Epithelial cell of prostate (primary cell): ENCODE data around the gene KRTAP2-4.
"Not testable (repeated sequence)": the region's sequence is repeated elsewhere in the genome, so short reads cannot be mapped to it uniquely, and the experiment has no call there.

Source experiments
- DNase-seq: peaks from one replicate; pipeline ENCODE4 v3.0.0-alpha.2; 2011; ENCODE audit warnings: low read depth, low spot score
- H3K27ac ChIP-seq: fragments of 450-650 bp; 2 replicates; pipeline ENCODE4 v1.5.1; 2017; ENCODE audit warnings: mild to moderate bottlenecking

KRTAP2-4 gene

GRCh38 chr17:41040783-41041571 is 24.7 kb downstream of the KRTAP2-4 start, which contains the start of gene KRTAP1-1:
KRTAP1-1 (minus strand) TSS chr17:41041450; CDS start chr17:41041397, 53 bp downstream.
- not testable (repeated sequence) for H3K27ac ChIP-seq, DNase-seq

DNA sequence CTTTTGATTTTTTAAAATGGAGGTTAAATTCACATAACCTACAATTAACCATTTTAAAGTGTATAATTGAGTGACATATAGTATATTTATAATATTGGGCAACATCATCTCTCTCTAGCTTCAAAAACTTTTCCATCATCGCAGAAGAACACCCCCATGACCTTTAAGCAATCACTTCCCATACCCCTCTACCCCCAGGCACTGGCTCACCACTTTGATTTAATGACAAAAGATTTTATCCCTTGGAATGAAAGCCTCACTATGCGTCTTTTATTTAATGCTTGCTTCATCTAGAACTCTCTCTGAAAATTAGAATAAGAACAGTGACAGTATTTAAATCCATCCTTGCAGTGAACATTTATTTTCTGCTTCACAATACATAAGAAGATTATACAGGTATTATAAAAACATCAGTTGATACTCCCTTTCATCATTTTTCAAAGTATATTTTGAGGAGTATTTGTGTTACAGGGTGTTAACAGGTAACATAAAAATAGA is 27.8 kb downstream of the KRTAP2-4 start:
- H3K27ac ChIP-seq, result no peak overlapping the region
- DNase-seq, result no peak

GRCh38 chr17:41034346-41034935 is 31.2 kb downstream of the KRTAP2-4 start, which contains the start of gene KRTAP1-3:
KRTAP1-3 (minus strand) TSS chr17:41034874; CDS start chr17:41034821, 53 bp downstream.
- H3K27ac ChIP-seq, DNase-seq: not testable (repeated sequence)

- H3K27ac ChIP-seq, result no peak within 1 kb of the TSS
- DNase-seq, result no peak
Measured at GRCh38 chr17:41029633-41030245, 35.9 kb downstream of the KRTAP2-4 start, which contains the start of gene KRTAP1-4. KRTAP1-4 (minus strand) TSS chr17:41030195; CDS start chr17:41030078, 117 bp downstream.

DNA sequence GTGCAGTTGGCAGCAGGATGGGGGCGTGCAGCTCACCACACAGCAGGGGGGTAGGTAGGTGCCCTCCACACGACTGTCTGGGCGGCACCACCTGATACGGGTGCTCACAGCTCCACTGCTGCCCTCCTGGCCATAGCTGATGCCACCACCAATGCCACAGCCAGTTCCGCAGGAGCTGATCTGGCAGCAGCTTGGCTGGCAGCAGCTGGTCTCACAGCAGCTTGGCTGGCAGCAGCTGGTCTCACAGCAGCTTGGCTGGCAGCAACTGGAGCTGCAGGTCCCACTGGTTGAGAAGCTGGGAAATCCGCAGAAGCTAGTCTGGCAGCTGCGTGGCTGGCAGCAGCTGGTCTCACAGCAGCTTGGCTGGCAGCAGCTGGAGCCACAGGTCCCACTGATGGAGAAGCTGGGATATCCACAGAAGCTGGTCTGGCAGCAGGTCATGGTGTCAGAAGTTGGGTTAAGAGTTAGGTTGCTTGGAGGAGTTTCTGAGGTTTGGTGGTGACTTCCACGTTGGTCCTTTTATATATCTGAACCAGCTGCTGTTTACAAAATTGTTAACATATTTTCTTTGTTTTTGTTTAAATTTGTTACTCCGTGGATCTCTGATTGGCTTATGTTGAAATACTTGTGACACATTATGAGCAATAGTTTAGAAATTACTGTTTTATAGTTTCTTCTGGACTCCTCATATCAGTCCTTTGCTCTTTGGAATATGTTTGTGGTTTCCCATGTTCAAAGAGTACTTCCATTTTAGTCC is 38.8 kb downstream of the KRTAP2-4 start, which contains the start of gene KRTAP1-5:
KRTAP1-5 (minus strand) TSS at position 494 of the 757 bp plus-strand sequence; CDS start at position 441, 53 bp downstream.
- H3K27ac ChIP-seq, result no peak within 1 kb of the TSS
- no peak for DNase-seq

DNA sequence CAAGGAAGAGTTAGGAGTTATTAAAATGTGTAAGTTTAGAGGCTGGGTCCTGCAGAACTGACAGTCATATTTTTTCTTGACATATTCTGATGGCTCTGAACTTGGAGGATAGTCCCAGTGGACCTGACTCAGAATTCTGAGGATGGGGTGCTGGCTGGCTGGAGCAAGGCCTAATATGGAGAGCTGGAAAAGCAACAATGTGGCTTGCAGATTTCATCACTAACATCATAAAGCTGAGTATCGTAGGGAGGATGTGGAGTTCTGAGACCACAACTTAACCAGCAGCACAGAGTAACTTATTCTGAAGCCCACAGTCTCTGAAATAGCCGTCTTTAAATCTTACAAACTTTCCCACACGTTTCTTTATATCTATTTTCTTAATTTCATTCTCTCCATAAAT is 41.0 kb downstream of the KRTAP2-4 start:
- no peak overlapping the region for H3K27ac ChIP-seq
- no peak for DNase-seq

GRCh38 chr17:41020336-41020735 is 45.3 kb downstream of the KRTAP2-4 start:
- no peak for DNase-seq
- H3K27ac ChIP-seq, result no peak overlapping the region

- no peak overlapping the region for H3K27ac ChIP-seq
- DNase-seq, result no peak
Measured at GRCh38 chr17:41019415-41019814, 46.3 kb downstream of the KRTAP2-4 start.

GRCh38 chr17:41018541-41018940 is 47.1 kb downstream of the KRTAP2-4 start:
- no peak for DNase-seq
- H3K27ac ChIP-seq, result no peak overlapping the region

DNA sequence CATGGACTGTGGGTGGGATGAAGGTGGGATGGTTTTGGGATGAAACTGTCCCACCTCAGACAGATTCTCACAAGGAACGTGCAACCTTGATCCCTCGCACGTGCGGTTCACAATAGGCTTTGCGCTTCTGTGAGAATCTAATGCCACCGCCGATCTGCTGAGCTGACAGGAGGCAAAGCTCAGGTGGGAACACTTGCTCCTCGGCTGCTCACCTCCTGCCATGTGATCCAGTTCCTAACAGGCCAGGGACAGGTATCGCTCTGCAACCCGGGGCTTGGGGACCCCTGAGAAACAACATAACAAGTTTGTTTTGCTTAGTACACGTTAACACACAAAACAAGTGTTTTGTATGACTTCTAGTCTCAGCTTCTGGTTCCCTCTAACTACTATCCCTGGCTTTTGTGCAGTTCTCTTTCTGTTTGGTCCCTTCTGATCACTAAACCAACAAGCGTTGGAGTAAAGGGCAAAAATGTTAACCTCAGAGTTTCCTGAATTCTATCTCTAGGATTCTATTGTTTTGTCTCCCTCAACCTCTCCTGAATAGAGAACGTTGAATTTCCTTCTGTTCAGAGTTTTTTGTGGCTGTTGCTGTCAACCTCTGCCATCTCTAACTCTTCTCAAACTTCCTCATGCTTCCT is 49.0 kb downstream of the KRTAP2-4 start:
- no peak for DNase-seq

GRCh38 chr17:41015454-41015853 is 50.2 kb downstream of the KRTAP2-4 start:
- no peak overlapping the region for H3K27ac ChIP-seq
- DNase-seq, result no peak

More for the DNA sequence above, 49.0 kb downstream of the KRTAP2-4 start:
- no peak overlapping the region for H3K27ac ChIP-seq
